Neuronal stem cell (in vitro differentiated cells): ENCODE data around the gene NEK11.

Experiments used
- DNase-seq: peaks from one replicate; pipeline ENCODE4 v3.0.0-alpha.2; 2013; ENCODE audit warnings: low spot score
- H2AFZ ChIP-seq: one replicate; pipeline ENCODE4 v1.6.1; 2013; ENCODE audit warnings: mild to moderate bottlenecking, low read length, inconsistent platforms
- H2AK5ac ChIP-seq: 2 replicates; pipeline ENCODE4 v1.6.1; 2013; ENCODE audit warnings: low read depth, mild to moderate bottlenecking, inconsistent platforms, low read length, moderate library complexity, mixed read lengths
- H2BK120ac ChIP-seq: 2 replicates; pipeline ENCODE4 v1.6.1; 2013; ENCODE audit warnings: low read depth, mild to moderate bottlenecking, inconsistent platforms, low read length, moderate library complexity, mixed read lengths
- H2BK12ac ChIP-seq: one replicate; pipeline ENCODE4 v1.6.1; 2013; ENCODE audit warnings: low read length, inconsistent platforms
- H2BK15ac ChIP-seq: 2 replicates; pipeline ENCODE4 v1.6.1; 2013; ENCODE audit warnings: mild to moderate bottlenecking, low read length, inconsistent platforms, mixed read lengths
- H2BK5ac ChIP-seq: one replicate; pipeline ENCODE4 v1.6.1; 2013; ENCODE audit warnings: inconsistent platforms, mild to moderate bottlenecking, low read length, moderate library complexity
- H3K14ac ChIP-seq: one replicate; pipeline ENCODE4 v1.6.1; 2013; ENCODE audit warnings: low read length, inconsistent platforms
- H3K18ac ChIP-seq: 2 replicates; pipeline ENCODE4 v1.6.1; 2013; ENCODE audit warnings: low read length, inconsistent platforms
- H3K23ac ChIP-seq: 2 replicates; pipeline ENCODE4 v1.6.1; 2013; ENCODE audit warnings: low read depth, mild to moderate bottlenecking, mixed read lengths, low read length, inconsistent platforms; ENCODE audit not compliant: poor library complexity
- H3K27ac ChIP-seq: replicated peaks from 3 replicates; pipeline ENCODE4 v1.5.1; 2013; ENCODE audit warnings: low read length, inconsistent platforms
- H3K27me3 ChIP-seq, 3 experiments: 2 replicates each; pipeline ENCODE4 v1.6.1; 2013; ENCODE audit warnings: low read length in 3 of 3, mild to moderate bottlenecking in 2 of 3, inconsistent platforms in 1 of 3, low read depth in 1 of 3, mixed read lengths in 1 of 3, moderate library complexity in 1 of 3; ENCODE audit not compliant: control insufficient read depth in 3 of 3, insufficient read depth in 3 of 3
- H3K36me3 ChIP-seq, 2 donors: replicated peaks in 1 of 2; 2 replicates each; pipeline ENCODE4 v1.6.1; 2013; ENCODE audit warnings: low read length in 2 of 2; ENCODE audit not compliant: control insufficient read depth in 2 of 2, insufficient read depth in 2 of 2
- H3K4ac ChIP-seq: 2 replicates; pipeline ENCODE4 v1.6.1; 2013; ENCODE audit warnings: inconsistent platforms, mild to moderate bottlenecking, low read length, moderate library complexity
- H3K4me1 ChIP-seq, 2 donors: 1 replicate in 1 of 2; 2 replicates in 1 of 2; pipeline ENCODE4 v1.6.1; 2013; ENCODE audit warnings: low read length in 2 of 2, low read depth in 1 of 2; ENCODE audit not compliant: control insufficient read depth in 2 of 2, insufficient read depth in 1 of 2
- H3K4me2 ChIP-seq: one replicate; pipeline ENCODE4 v1.6.1; 2013; ENCODE audit warnings: mild to moderate bottlenecking, low read length, inconsistent platforms; ENCODE audit not compliant: insufficient read depth, poor library complexity, severe bottlenecking
- H3K4me3 ChIP-seq, 2 donors: 2 replicates each; pipeline ENCODE4 v1.5.1; 2013; ENCODE audit warnings: low read length in 2 of 2, mild to moderate bottlenecking in 2 of 2, inconsistent platforms in 1 of 2, moderate library complexity in 1 of 2
- H3K79me1 ChIP-seq: one replicate; pipeline ENCODE4 v1.6.1; 2013; ENCODE audit warnings: low read depth, mild to moderate bottlenecking, inconsistent platforms, low read length, moderate library complexity
- H3K9ac ChIP-seq: one replicate; pipeline ENCODE4 v1.6.1; 2013; ENCODE audit warnings: mild to moderate bottlenecking, low read depth, low read length, inconsistent platforms; ENCODE audit not compliant: poor library complexity
- H3K9me3 ChIP-seq, 2 donors: replicated peaks in 1 of 2; 2 replicates each; pipeline versions ENCODE3 to v1.6.1; 2013; ENCODE audit warnings: low read length in 2 of 2, mild to moderate bottlenecking in 2 of 2, inconsistent platforms in 1 of 2, low read depth in 1 of 2, mixed read lengths in 1 of 2, moderate library complexity in 1 of 2; ENCODE audit not compliant: control insufficient read depth in 2 of 2, insufficient read depth in 1 of 2
- H4K8ac ChIP-seq: one replicate; pipeline ENCODE4 v1.6.1; 2013; ENCODE audit warnings: low read depth, mild to moderate bottlenecking, inconsistent platforms, low read length, moderate library complexity
- H4K91ac ChIP-seq: one replicate; pipeline ENCODE4 v1.6.1; 2013; ENCODE audit warnings: low read length, low read depth, mild to moderate bottlenecking, inconsistent platforms; ENCODE audit not compliant: poor library complexity
- WGBS, 2 donors: extraction: QIAGEN DNeasy Blood & Tissue Kit; methylation state at CpG; one replicate each; pipeline ENCODE4 v1.1.7; 2013; ENCODE audit warnings: missing lambda C conversion rate in 2 of 2, mixed read lengths in 1 of 2; ENCODE audit not compliant: insufficient read length in 2 of 2, insufficient replicate concordance in 1 of 2; ENCODE audit errors: extremely low coverage in 2 of 2; 5-methylcytosine and 5-hydroxymethylcytosine counted together

Gene NEK11

DNA sequence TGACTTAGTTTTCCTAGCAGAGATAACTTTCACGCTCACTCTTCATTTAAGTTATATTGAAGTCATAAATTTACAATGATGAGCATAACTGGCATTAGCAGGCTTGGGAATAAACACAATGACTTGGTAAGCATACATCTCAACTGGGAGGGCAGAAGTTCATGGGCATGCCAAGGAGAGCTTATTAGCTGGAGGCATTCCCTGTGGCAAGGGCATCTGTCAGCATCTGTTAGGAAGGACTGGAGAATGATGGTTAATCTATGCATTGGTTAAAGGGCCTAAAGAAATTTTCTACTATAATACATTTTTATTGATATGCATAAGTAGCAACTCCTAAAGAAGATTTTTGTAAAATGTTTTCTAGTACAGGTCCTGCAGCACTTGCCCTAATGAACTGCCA, 52.4 kb downstream of the NEK11 start:
- WGBS, 2 donors, result no CpG with 5 or more reads among the region's 1 CpG
- no peaks in the 10 kb centered on the region for H3K9me3 ChIP-seq
- no peaks in the 10 kb centered on the region for H3K27me3 ChIP-seq

DNA sequence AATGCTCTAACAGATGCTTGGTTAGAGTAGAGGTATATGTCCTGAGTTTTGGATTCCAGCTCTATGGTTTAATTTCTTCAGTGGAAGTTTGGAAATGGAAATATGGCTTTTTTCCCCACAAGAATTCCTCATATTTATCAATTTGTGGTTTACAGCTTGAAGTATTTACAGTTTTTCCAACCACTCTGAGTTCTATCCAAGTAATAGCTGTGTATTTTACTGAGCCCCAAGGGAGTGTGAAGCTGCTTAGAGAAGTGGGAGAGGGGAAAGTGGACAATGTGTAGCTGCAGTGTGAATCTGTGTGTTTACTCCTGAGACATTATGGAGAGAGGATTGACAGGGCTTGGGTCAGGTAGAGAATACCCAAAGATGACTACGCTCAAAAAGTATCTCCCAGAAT, 54.5 kb downstream of the NEK11 start:
- Histone ChIP-seq H3K4me2 (no peak overlapping the region), H3K4ac (no peak overlapping the region), H2AK5ac (no peak overlapping the region), H3K79me1 (no peaks in the 10 kb centered on the region), H4K8ac (no peak overlapping the region), H2BK120ac (no peak overlapping the region), H3K27ac (no peak overlapping the region), H2BK5ac (no peak overlapping the region), H3K9me3 (no peaks in the 10 kb centered on the region), H3K9ac (no peak overlapping the region), H2BK12ac (no peak overlapping the region), H3K4me1 (peaks cover 3 to 17% of the 10 kb centered on the region in 2 donors), H3K14ac (no peak overlapping the region), H4K91ac (no peak overlapping the region), H3K23ac (no peak overlapping the region), H3K18ac (no peak overlapping the region), H3K36me3 (no peaks in the 10 kb centered on the region), H2BK15ac (no peak overlapping the region), H3K27me3 (no peaks in the 10 kb centered on the region), H2AFZ (no peak overlapping the region), H3K4me3 (no peak overlapping the region)
- WGBS, 2 donors, result no CpG with 5 or more reads among the region's 1 CpG
- DNase-seq, result no peak

More for the DNA sequence above, 52.4 kb downstream of the NEK11 start:
- peaks cover 3 to 17% of the 10 kb centered on the region in 2 donors for H3K4me1 ChIP-seq
- H4K8ac ChIP-seq, result no peak overlapping the region
- no peak overlapping the region for H3K23ac ChIP-seq
- no peak overlapping the region for H2BK12ac ChIP-seq
- no peaks in the 10 kb centered on the region for H3K79me1 ChIP-seq
- no peak overlapping the region for H2BK15ac ChIP-seq
- no peak overlapping the region for H3K9ac ChIP-seq
- H3K18ac ChIP-seq, result no peak overlapping the region
- H3K4me3 ChIP-seq, result no peak overlapping the region
- no peak overlapping the region for H4K91ac ChIP-seq
- no peak overlapping the region for H2AFZ ChIP-seq
- no peak overlapping the region for H2BK120ac ChIP-seq
- H3K36me3 ChIP-seq, result no peaks in the 10 kb centered on the region
- H2BK5ac ChIP-seq, result no peak overlapping the region
- no peak overlapping the region for H3K4me2 ChIP-seq
- no peak for DNase-seq
- H2AK5ac ChIP-seq, result no peak overlapping the region
- no peak overlapping the region for H3K27ac ChIP-seq
- H3K4ac ChIP-seq, result no peak overlapping the region
- no peak overlapping the region for H3K14ac ChIP-seq

DNA sequence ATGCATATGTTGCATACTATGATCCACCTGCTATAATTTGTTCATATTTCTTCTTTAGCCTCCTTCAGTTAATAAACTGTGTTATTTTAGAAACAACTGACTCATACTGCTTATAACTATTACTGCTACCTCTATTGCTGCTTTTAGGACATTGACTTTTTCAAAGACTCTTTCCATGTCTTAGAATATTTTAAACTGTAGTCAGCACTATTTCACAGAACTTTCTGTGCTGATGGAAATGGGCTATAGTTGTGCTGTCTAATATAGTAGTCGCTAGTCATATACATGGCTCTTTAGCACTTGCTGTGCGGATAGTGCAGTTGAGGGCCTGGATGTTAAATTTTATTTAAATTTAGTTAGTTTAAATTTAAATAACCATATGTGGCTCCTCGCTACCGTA, 55.6 kb downstream of the NEK11 start:
- no peak overlapping the region for H2BK120ac ChIP-seq
- WGBS, 2 donors, result no CpG with 5 or more reads among the region's 4 CpGs
- H3K27ac ChIP-seq, result no peak overlapping the region
- no peaks in the 10 kb centered on the region for H3K9me3 ChIP-seq
- H3K36me3 ChIP-seq, result no peaks in the 10 kb centered on the region
- no peak overlapping the region for H4K8ac ChIP-seq
- no peak overlapping the region for H2BK15ac ChIP-seq
- H2AK5ac ChIP-seq, result no peak overlapping the region
- peaks cover 3 to 14% of the 10 kb centered on the region in 2 donors for H3K4me1 ChIP-seq
- no peak overlapping the region for H2BK5ac ChIP-seq
- H3K18ac ChIP-seq, result no peak overlapping the region
- DNase-seq, result no peak
- H3K4ac ChIP-seq, result no peak overlapping the region
- no peaks in the 10 kb centered on the region for H3K79me1 ChIP-seq
- H3K14ac ChIP-seq, result no peak overlapping the region
- H3K4me3 ChIP-seq, result no peak overlapping the region
- H4K91ac ChIP-seq, result no peak overlapping the region
- H2AFZ ChIP-seq, result no peak overlapping the region
- no peak overlapping the region for H3K23ac ChIP-seq
- H3K27me3 ChIP-seq, result no peaks in the 10 kb centered on the region
- no peak overlapping the region for H2BK12ac ChIP-seq
- H3K4me2 ChIP-seq, result no peak overlapping the region
- no peak overlapping the region for H3K9ac ChIP-seq

DNA sequence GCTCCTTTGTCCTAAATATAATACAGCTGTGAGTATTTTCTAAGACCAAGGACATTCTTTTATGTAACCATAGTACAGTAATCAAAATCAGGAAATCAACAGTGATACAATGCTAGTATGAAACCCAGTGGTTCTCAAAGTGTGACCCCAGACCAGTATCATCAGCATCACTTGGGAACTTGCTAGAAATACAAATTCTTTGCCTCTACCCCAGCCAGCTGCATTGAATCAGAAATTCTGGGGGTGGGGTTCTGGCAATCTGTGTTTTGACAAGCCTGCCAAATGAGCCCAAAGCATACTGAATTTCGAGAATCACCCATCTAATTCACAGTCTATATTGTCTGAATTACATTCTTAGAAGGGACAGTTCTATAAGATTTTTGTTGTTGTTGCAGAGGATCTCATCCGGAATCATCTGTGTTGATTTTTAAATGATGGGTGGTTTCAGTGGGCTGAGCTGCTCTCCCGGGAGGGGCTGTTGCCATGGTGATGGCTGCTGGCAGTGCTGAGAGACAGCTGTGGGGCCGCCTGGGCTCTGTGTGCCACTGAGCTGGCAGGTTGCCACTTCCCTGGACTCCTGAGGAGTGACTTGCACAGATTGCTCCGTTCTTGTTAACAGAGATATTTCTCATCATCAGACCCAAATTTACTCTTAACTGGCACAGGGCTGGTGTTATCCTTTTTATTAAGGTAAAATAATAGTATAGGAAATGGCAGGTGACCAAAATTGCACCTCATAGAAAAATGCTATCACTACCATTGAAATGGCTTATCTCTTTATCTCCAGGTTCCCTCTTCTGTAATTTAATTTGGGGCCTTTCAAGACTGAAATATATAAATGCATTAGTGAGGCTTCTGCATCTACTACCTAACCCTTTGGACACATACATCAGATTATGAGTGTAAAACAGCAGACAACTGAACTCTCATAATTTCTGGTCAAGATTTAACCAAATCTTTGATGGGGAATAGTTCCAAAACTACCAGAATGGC, 56.5 kb downstream of the NEK11 start:
- H3K9me3 ChIP-seq, result no peaks in the 10 kb centered on the region
- H3K4me2 ChIP-seq, result no peak overlapping the region
- H3K79me1 ChIP-seq, result no peaks in the 10 kb centered on the region
- no peaks in the 10 kb centered on the region for H3K27me3 ChIP-seq
- H2BK15ac ChIP-seq, result no peak overlapping the region
- WGBS, 2 donors, result no CpG with 5 or more reads among the region's 5 CpGs
- no peak overlapping the region for H2AK5ac ChIP-seq
- no peak overlapping the region for H2BK12ac ChIP-seq
- no peak overlapping the region for H3K4me3 ChIP-seq
- no peak overlapping the region for H3K18ac ChIP-seq
- no peak overlapping the region for H3K4ac ChIP-seq
- no peak overlapping the region for H2BK120ac ChIP-seq
- H2BK5ac ChIP-seq, result no peak overlapping the region
- no peak overlapping the region for H3K23ac ChIP-seq
- no peak overlapping the region for H4K91ac ChIP-seq
- H3K9ac ChIP-seq, result no peak overlapping the region
- no peaks in the 10 kb centered on the region for H3K36me3 ChIP-seq
- no peak overlapping the region for H4K8ac ChIP-seq
- H3K4me1 ChIP-seq, result peaks cover 3 to 9% of the 10 kb centered on the region in 2 donors
- no peak overlapping the region for H3K14ac ChIP-seq
- DNase-seq, result no peak
- H2AFZ ChIP-seq, result peak overlapping the region; percentile 17
- H3K27ac ChIP-seq, result no peak overlapping the region
